GDM1 (cell line): Measurements from ENCODE around the gene OR6V1.
"Not testable (repeated sequence)": the region's sequence is repeated elsewhere in the genome, so short reads cannot be mapped to it uniquely, and the experiment has no call there.

Experiments
- DNase-seq: peaks from one replicate; lab custom pipeline; 2025; lab: John Stamatoyannopoulos, UW

The OR6V1 gene

GRCh38 chr7:143042790-143043271, 9.3 kb upstream of the OR6V1 start:
- DNase-seq = no peak

GRCh38 chr7:143043391-143043790, 8.8 kb upstream of the OR6V1 start:
- DNase-seq = no peak

GRCh38 chr7:143046426-143046851, 5.7 kb upstream of the OR6V1 start:
- DNase-seq = no peak

GRCh38 chr7:143047326-143047725, 4.8 kb upstream of the OR6V1 start:
- no peak for DNase-seq

GRCh38 chr7:143048827-143049226, 3.3 kb upstream of the OR6V1 start:
- no peak for DNase-seq

- DNase-seq = no peak
These were observed 2.8 kb upstream of the OR6V1 start for GRCh38 chr7:143049362-143049761.

- no peak for DNase-seq
These were observed 1.2 kb upstream of the OR6V1 start for GRCh38 chr7:143050931-143051330.

GRCh38 chr7:143054621-143055020, 2.5 kb downstream of the OR6V1 start:
- no peak for DNase-seq

GRCh38 chr7:143055754-143056153, 3.6 kb downstream of the OR6V1 start:
- DNase-seq = no peak

- DNase-seq = no peak
These were observed 11.6 kb downstream of the OR6V1 start for GRCh38 chr7:143063741-143064140.

- DNase-seq = no peak
These were observed 16.3 kb downstream of the OR6V1 start for GRCh38 chr7:143068446-143068845.

- DNase-seq = no peak
These were observed 17.9 kb downstream of the OR6V1 start for GRCh38 chr7:143069912-143070500.

GRCh38 chr7:143073556-143073955, 21.4 kb downstream of the OR6V1 start:
- no peak for DNase-seq

- DNase-seq = no peak
These were observed 22.0 kb downstream of the OR6V1 start for GRCh38 chr7:143074141-143074540.

GRCh38 chr7:143085109-143085508, 33.0 kb downstream of the OR6V1 start:
- no peak for DNase-seq

- not testable (repeated sequence) for DNase-seq
These were observed 33.5 kb downstream of the OR6V1 start for GRCh38 chr7:143085610-143086009.

GRCh38 chr7:143088549-143089231, 36.5 kb downstream of the OR6V1 start:
- DNase-seq = not testable (repeated sequence)

GRCh38 chr7:143096146-143096545, 44.0 kb downstream of the OR6V1 start:
- no peak for DNase-seq

- DNase-seq = not testable (repeated sequence)
These were observed 47.4 kb downstream of the OR6V1 start for GRCh38 chr7:143099579-143099978.
